ENCODE results near the gene EPC2. TPM values are rescaled to one million over a fixed set of nuclear protein-coding genes. Genes with fewer than 3 reads are reported as not detected.

The EPC2 gene
- total and polyA plus RNA-seq, 2 experiments from 2014 or later = 4.2 to 20.0 TPM

GRCh38 chr2:148796735-148797512 lies 152.4 kb downstream of the EPC2 start:
- no peaks in the 10 kb centered on the region for H3K9me2 ChIP-seq (ENCODE audit: insufficient read depth)
- H3K79me2 ChIP-seq (ENCODE audit: insufficient read depth) = no peaks in the 10 kb centered on the region
- 0 out of 2 replicates have a peak, but pooled peaks cover 7% of the 10 kb centered on the region for H3K27me3 ChIP-seq (replicated peaks; ENCODE audit: insufficient read depth)
- no peak overlapping the region for H3K4me2 ChIP-seq (ENCODE audit: unreplicated experiment)
- no peak for DNase-seq
- no peaks in the 10 kb centered on the region for H4K20me1 ChIP-seq (ENCODE audit: insufficient read depth)
- TF ChIP-seq EZH2 (IDR thresholded peaks at IDR 0.05; ENCODE audit: insufficient read depth, poor library complexity, severe bottlenecking) (no peak), EZH2phosphoT487 (IDR thresholded peaks at IDR 0.05; ENCODE audit: insufficient read depth, low read depth) (no peak)
- H3K4me1 ChIP-seq (ENCODE audit: insufficient read depth) = no peaks in the 10 kb centered on the region
- in situ Hi-C loops (cut with MboI) = no loop called here
- no peaks in the 10 kb centered on the region for H3K9me3 ChIP-seq (ENCODE audit: low read depth)
- no peak overlapping the region for H2AFZ ChIP-seq
- H3K9ac ChIP-seq = no peak overlapping the region
- no peak overlapping the region for H3K4me3 ChIP-seq
- H3K27ac ChIP-seq = no peak overlapping the region
- no peaks in the 10 kb centered on the region for H3F3A ChIP-seq (ENCODE audit: insufficient read depth)
- 59 to 60% methylated on average over 3 of the region's 3 CpGs for WGBS, 2 experiments (ENCODE audit: low coverage in 1 of 2, low lambda C conversion rate in 2 of 2, missing lambda C conversion rate in 2 of 2)
- H3K36me3 ChIP-seq (ENCODE audit: low read depth) = no peaks in the 10 kb centered on the region

GRCh38 chr2:148802448-148803220 lies 158.1 kb downstream of the EPC2 start:
- 0 out of 2 replicates have a peak, but pooled peaks cover 4% of the 10 kb centered on the region for H3K27me3 ChIP-seq (replicated peaks; ENCODE audit: insufficient read depth)
- 41 to 52% methylated on average over 2 of the region's 2 CpGs for WGBS, 2 experiments (ENCODE audit: low coverage in 1 of 2, low lambda C conversion rate in 2 of 2, missing lambda C conversion rate in 2 of 2)
- in situ Hi-C loops (cut with MboI) = no loop called here

GRCh38 chr2:148810081-148810480 lies 165.5 kb downstream of the EPC2 start:
- H3K36me3 ChIP-seq (ENCODE audit: low read depth) = no peaks in the 10 kb centered on the region
- H3K27ac ChIP-seq = no peak overlapping the region
- H3K27me3 ChIP-seq (replicated peaks; ENCODE audit: insufficient read depth) = peaks cover 12% of the 10 kb centered on the region; the same call in 1 of the 2 replicates
- no peaks in the 10 kb centered on the region for H4K20me1 ChIP-seq (ENCODE audit: insufficient read depth)
- H3K79me2 ChIP-seq (ENCODE audit: insufficient read depth) = no peaks in the 10 kb centered on the region
- no peaks in the 10 kb centered on the region for H3F3A ChIP-seq (ENCODE audit: insufficient read depth)
- H3K9me2 ChIP-seq (ENCODE audit: insufficient read depth) = no peaks in the 10 kb centered on the region
- no peaks in the 10 kb centered on the region for H3K9me3 ChIP-seq (ENCODE audit: low read depth)
- DNase-seq = no peak
- in situ Hi-C loops (cut with MboI) = no loop called here
- no peak overlapping the region for H3K9ac ChIP-seq
- WGBS, 2 experiments (ENCODE audit: low coverage in 1 of 2, low lambda C conversion rate in 2 of 2, missing lambda C conversion rate in 2 of 2) = 82 to 88% methylated on average over 5 of the region's 5 CpGs
- no peak overlapping the region for H2AFZ ChIP-seq
- peaks cover 14% of the 10 kb centered on the region; the same call in 1 of the 2 replicates for H3K4me1 ChIP-seq (ENCODE audit: insufficient read depth)
- H3K4me2 ChIP-seq (ENCODE audit: unreplicated experiment) = no peak overlapping the region
- no peak overlapping the region for H3K4me3 ChIP-seq
- no peak for TF ChIP-seq EZH2phosphoT487 (IDR thresholded peaks at IDR 0.05; ENCODE audit: insufficient read depth, low read depth)
- TF ChIP-seq EZH2 (IDR thresholded peaks at IDR 0.05; ENCODE audit: insufficient read depth, poor library complexity, severe bottlenecking) = no peak

More at GRCh38 chr2:148802448-148803220, 158.1 kb downstream of the EPC2 start:
- H3K4me2 ChIP-seq (ENCODE audit: unreplicated experiment) = no peak overlapping the region
- H3K79me2 ChIP-seq (ENCODE audit: insufficient read depth) = no peaks in the 10 kb centered on the region
- H3K9me3 ChIP-seq (ENCODE audit: low read depth) = no peaks in the 10 kb centered on the region
- H4K20me1 ChIP-seq (ENCODE audit: insufficient read depth) = no peaks in the 10 kb centered on the region
- H2AFZ ChIP-seq = no peak overlapping the region
- no peak overlapping the region for H3K9ac ChIP-seq
- no peaks in the 10 kb centered on the region for H3K4me1 ChIP-seq (ENCODE audit: insufficient read depth)
- H3K4me3 ChIP-seq = no peak overlapping the region
- no peaks in the 10 kb centered on the region for H3K36me3 ChIP-seq (ENCODE audit: low read depth)
- H3F3A ChIP-seq (ENCODE audit: insufficient read depth) = no peaks in the 10 kb centered on the region
- H3K27ac ChIP-seq = no peak overlapping the region
- DNase-seq = no peak
- TF ChIP-seq EZH2 (IDR thresholded peaks at IDR 0.05; ENCODE audit: insufficient read depth, poor library complexity, severe bottlenecking) (no peak), EZH2phosphoT487 (IDR thresholded peaks at IDR 0.05; ENCODE audit: insufficient read depth, low read depth) (no peak)
- no peaks in the 10 kb centered on the region for H3K9me2 ChIP-seq (ENCODE audit: insufficient read depth)

DNA sequence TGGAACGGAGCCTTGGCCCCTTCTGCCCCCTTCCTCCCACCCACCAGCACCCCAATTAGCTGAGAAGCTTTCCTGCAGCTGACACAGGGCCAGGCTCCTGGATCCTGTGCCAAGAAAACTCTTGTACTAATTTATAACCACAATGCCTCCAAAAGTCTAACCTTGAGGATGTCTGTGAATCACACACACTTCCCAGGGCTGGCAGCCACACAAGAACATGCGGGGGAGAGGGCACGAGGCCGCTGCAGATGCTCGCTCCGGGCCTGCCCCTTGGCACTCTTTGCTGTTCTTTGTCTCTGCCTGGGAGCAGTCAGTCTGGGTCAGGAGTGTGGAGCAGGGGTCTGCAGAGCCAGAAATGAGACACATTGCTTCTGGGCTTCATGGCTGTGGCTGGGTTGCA lies 167.8 kb downstream of the EPC2 start:
- no peak overlapping the region for H3K27ac ChIP-seq
- H3K4me2 ChIP-seq (ENCODE audit: unreplicated experiment) = no peak overlapping the region
- in situ Hi-C loops (cut with MboI) = no loop called here
- no peaks in the 10 kb centered on the region for H3K9me2 ChIP-seq (ENCODE audit: insufficient read depth)
- H2AFZ ChIP-seq = no peak overlapping the region
- peaks cover 14% of the 10 kb centered on the region; the same call in 1 of the 2 replicates for H3K4me1 ChIP-seq (ENCODE audit: insufficient read depth)
- no peaks in the 10 kb centered on the region for H4K20me1 ChIP-seq (ENCODE audit: insufficient read depth)
- H3K36me3 ChIP-seq (ENCODE audit: low read depth) = no peaks in the 10 kb centered on the region
- peaks cover 18% of the 10 kb centered on the region for H3K27me3 ChIP-seq (replicated peaks; ENCODE audit: insufficient read depth)
- TF ChIP-seq EZH2 (IDR thresholded peaks at IDR 0.05; ENCODE audit: insufficient read depth, poor library complexity, severe bottlenecking) (no peak), EZH2phosphoT487 (IDR thresholded peaks at IDR 0.05; ENCODE audit: insufficient read depth, low read depth) (no peak)
- H3K9ac ChIP-seq = no peak overlapping the region
- DNase-seq = peak; percentile 70
- no peaks in the 10 kb centered on the region for H3F3A ChIP-seq (ENCODE audit: insufficient read depth)
- H3K9me3 ChIP-seq (ENCODE audit: low read depth) = no peaks in the 10 kb centered on the region
- H3K4me3 ChIP-seq = no peak overlapping the region
- H3K79me2 ChIP-seq (ENCODE audit: insufficient read depth) = no peaks in the 10 kb centered on the region
- 7 to 17% methylated on average over 6 of the region's 6 CpGs for WGBS, 2 experiments (ENCODE audit: low coverage in 1 of 2, low lambda C conversion rate in 2 of 2, missing lambda C conversion rate in 2 of 2)

Data from GM23248 (cell line).